Colonic mucosa (tissue), 4 donors: ENCODE results near the gene SIX3. TPM values are rescaled to one million over a fixed set of nuclear protein-coding genes. Genes with fewer than 3 reads are reported as not detected.
A peak's percentile ranks its signal among the peaks of the same experiment; 100 is the strongest.

ENCODE experiments used
- DNase-seq: peaks from one replicate; pipeline ENCODE4 v3.0.0-alpha.2; 2020
- H3K27ac ChIP-seq: fragments of 200-600 bp; one replicate; pipeline ENCODE4 v1.8.0; 2021
- H3K27me3 ChIP-seq: fragments of 200-600 bp; one replicate; pipeline ENCODE4 v1.8.0; 2021
- H3K36me3 ChIP-seq: fragments of 200-600 bp; one replicate; pipeline ENCODE4 v1.8.0; 2021
- H3K4me1 ChIP-seq: fragments of 200-600 bp; one replicate; pipeline ENCODE4 v1.8.0; 2021; ENCODE audit warnings: mild to moderate bottlenecking
- H3K4me3 ChIP-seq: fragments of 200-600 bp; one replicate; pipeline ENCODE4 v1.8.0; 2021
- H3K9ac ChIP-seq, 2 donors: one replicate each; pipeline ENCODE4 v1.7.0; 2013; ENCODE audit warnings: control low read depth in 2 of 2, low read depth in 2 of 2, low read length in 2 of 2
- H3K9me3 ChIP-seq: fragments of 200-600 bp; one replicate; pipeline ENCODE4 v1.8.0; 2021
- intact Hi-C: fragments of 100-400 bp; cut with DNase I; formaldehyde crosslinking; loops from one replicate; pipeline ENCODE4 v1.14.1; 2022
- total RNA-seq, 2 donors: library from RNA; stranded (reverse); fragmentation: NEBNext Ultra II Directional in 1 of 2; extraction: Animal tissue kit (Norgen Biotek cat#: 25700) in 1 of 2; gene quantifications; one replicate each; pipeline ENCODE4 v1.2.1, GENCODE V29; 2021
- TF ChIP-seq, protein P1 (sequence below): fragments of 200-600 bp; IDR thresholded peaks from one replicate; pipeline ENCODE4 v1.8.0; 2022; ENCODE audit warnings: antibody characterized with exemption, mild to moderate bottlenecking
- donor health status: healthy.
- donor health status: DM: no; HTN: no; CAD: no.
- donor health status: DM: no; HTN: no; CAD: no.

SIX3 gene
- total RNA-seq, 2 donors from 2014 or later, result not detected

DNA sequence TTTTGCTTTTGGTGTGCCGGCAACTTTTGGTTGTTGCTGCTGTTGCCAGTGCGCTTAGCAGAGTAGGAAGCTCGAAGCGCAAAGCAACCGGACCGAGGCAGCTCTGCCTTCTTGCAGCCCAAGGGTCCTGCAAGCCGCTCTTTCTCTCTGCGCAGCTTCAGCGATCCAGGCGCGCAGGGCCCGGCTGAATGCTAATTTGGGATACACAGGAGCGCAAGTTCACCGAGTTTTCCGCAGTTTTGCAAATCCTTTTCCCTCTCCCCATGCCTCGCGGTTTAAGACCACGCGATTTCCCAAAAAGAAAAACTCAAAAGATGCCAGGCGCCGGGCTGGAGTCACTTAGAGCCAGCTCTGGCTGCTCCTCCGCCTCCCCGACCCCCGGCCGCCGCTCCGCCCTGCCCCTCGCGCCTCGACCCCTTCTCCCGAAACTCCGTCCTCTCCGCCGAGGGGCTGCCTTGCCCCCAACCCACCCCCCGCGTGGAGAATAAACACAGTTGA, 13.5 kb upstream of the SIX3 start:
- no peak for DNase-seq
- no peak overlapping the region for H3K27ac ChIP-seq
- H3K9me3 ChIP-seq, result no peaks in the 10 kb centered on the region
- intact Hi-C loops, result no loop called here
- H3K4me1 ChIP-seq, result peaks cover 8% of the 10 kb centered on the region
- H3K36me3 ChIP-seq, result no peaks in the 10 kb centered on the region
- TF ChIP-seq, protein P1, sequence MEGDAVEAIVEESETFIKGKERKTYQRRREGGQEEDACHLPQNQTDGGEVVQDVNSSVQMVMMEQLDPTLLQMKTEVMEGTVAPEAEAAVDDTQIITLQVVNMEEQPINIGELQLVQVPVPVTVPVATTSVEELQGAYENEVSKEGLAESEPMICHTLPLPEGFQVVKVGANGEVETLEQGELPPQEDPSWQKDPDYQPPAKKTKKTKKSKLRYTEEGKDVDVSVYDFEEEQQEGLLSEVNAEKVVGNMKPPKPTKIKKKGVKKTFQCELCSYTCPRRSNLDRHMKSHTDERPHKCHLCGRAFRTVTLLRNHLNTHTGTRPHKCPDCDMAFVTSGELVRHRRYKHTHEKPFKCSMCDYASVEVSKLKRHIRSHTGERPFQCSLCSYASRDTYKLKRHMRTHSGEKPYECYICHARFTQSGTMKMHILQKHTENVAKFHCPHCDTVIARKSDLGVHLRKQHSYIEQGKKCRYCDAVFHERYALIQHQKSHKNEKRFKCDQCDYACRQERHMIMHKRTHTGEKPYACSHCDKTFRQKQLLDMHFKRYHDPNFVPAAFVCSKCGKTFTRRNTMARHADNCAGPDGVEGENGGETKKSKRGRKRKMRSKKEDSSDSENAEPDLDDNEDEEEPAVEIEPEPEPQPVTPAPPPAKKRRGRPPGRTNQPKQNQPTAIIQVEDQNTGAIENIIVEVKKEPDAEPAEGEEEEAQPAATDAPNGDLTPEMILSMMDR, result no peak
- H3K27me3 ChIP-seq, result peaks cover 80% of the 10 kb centered on the region
- no peak overlapping the region for H3K9ac ChIP-seq
- H3K4me3 ChIP-seq, result no peak overlapping the region

GRCh38 chr2:44928483-44929158, 12.9 kb upstream of the SIX3 start:
- H3K9ac ChIP-seq, result no peak overlapping the region
- no peaks in the 10 kb centered on the region for H3K36me3 ChIP-seq
- intact Hi-C loops, result no loop called here
- no peaks in the 10 kb centered on the region for H3K9me3 ChIP-seq
- TF ChIP-seq, protein P1, result no peak
- peak overlapping the region; percentile 7 for H3K4me3 ChIP-seq
- DNase-seq, result no peak
- peaks cover 8% of the 10 kb centered on the region for H3K4me1 ChIP-seq
- no peak overlapping the region for H3K27ac ChIP-seq
- peaks cover 81% of the 10 kb centered on the region for H3K27me3 ChIP-seq

DNA sequence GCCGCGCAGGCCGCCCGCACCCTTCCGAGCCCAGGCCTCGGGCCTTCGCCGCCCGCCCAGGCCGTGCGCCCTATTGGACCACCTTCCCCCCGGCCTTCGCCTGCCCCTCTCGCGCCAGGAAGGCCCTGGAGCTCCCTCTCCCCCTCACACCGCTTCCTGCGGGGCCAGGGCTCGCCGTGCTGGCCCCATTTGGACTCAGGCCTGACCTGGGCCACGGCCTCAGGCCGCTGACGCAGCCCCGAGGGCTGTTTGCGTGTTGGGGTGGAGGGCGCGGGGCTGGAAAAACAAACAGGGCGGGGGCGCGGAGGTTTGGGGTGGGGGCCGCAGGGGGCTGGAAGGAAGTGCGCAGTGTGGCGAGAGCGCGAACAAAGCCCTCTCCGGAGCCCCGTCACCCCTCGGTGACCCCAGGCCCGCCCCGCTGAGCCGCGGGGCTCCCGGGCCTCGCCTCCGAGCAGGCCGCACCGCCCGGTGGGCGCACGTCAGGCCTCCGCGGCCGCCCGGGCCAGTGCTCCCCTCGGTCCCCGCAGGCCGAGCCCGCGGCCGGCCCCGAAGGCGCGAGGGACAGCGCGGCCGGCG, 12.3 kb upstream of the SIX3 start:
- peaks cover 83% of the 10 kb centered on the region for H3K27me3 ChIP-seq
- H3K36me3 ChIP-seq, result no peaks in the 10 kb centered on the region
- TF ChIP-seq, protein P1, result no peak
- no peak for DNase-seq
- no peaks in the 10 kb centered on the region for H3K9me3 ChIP-seq
- peaks cover 8% of the 10 kb centered on the region for H3K4me1 ChIP-seq
- H3K4me3 ChIP-seq, result peak overlapping the region; percentile 7
- no peak overlapping the region for H3K9ac ChIP-seq
- H3K27ac ChIP-seq, result no peak overlapping the region
- intact Hi-C loops, result no loop called here

DNA sequence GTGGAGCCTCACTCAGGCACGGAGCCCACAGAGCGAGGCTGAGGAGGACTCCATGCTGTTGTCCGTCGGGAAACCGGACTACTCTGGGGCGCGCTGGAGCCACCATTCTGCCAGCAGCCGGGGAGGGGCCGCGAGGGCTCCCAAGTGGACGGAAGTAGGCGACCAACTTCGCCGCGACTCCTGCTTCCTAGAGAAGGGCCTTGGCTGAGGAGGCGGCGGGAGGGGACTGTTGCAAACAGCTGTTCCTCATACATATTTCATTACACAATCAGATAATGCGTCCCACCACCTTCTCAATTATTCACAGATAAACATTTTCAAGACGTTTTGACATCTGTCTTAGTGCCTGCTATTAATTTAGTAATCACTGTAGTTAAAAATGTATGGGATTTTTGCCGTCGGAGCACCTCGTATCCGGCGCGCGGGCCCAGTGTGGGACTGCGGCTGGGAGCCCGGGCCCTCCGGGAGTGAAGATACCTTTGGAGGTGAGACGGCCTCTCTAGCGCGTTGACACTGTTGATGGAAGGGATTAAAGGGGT, 11.7 kb upstream of the SIX3 start:
- Histone ChIP-seq H3K9me3 (no peaks in the 10 kb centered on the region), H3K4me3 (no peak overlapping the region), H3K4me1 (peaks cover 8% of the 10 kb centered on the region), H3K9ac (no peak overlapping the region), H3K27ac (no peak overlapping the region), H3K27me3 (peaks cover 87% of the 10 kb centered on the region), H3K36me3 (no peaks in the 10 kb centered on the region)
- intact Hi-C loops, result no loop called here
- TF ChIP-seq, protein P1, result no peak
- DNase-seq, result no peak

DNA sequence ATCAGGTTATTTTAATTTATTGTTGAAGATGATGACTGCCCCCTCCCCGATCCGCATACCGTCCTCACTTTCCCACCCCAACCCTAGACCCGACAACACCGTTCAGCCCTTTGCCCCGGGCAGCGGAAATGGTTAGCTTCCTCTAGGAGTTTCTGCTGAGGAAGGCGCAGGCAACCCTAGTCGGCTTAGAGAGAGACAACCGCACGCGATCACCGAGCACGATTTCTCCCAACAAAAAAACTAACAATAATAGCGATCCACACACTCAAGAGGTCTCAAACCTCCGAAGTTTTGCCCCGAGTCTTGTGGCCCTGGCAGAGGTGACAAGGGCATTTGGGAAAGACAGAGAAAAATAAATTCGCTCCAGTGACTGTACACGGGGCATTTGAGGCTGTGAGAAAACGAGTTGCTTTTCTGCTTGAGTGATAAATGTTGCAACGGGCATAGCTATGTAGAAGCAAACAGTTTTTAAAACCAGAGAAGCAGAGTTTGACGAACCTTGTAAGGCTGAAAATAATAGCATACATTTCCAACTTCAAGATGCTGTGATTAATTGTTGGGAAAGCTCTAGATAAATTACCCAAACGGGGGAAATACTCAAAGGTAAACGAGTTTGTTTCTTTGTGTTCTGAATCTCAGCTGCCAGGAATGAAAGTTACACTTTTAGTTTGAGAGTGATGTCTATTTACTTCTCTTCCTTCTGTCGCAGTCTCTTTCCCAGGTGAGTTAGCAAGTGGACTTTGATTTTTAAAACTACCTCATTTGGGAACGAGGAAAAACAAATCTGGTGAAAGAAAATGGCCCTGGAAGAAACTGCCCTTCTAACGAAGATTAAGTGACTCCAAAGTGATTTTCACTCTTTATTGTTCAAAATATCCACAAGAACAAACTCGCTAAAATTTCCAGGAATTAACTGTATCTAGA, 11.0 kb upstream of the SIX3 start:
- intact Hi-C loops, result no loop called here
- H3K27me3 ChIP-seq, result peaks cover 90% of the 10 kb centered on the region
- H3K27ac ChIP-seq, result no peak overlapping the region
- H3K4me1 ChIP-seq, result peaks cover 8% of the 10 kb centered on the region
- DNase-seq, result no peak
- TF ChIP-seq, protein P1, result no peak
- no peaks in the 10 kb centered on the region for H3K36me3 ChIP-seq
- H3K4me3 ChIP-seq, result no peak overlapping the region
- H3K9me3 ChIP-seq, result no peaks in the 10 kb centered on the region
- no peak overlapping the region for H3K9ac ChIP-seq
